ENCODE results near the gene PLEKHG2. TPM values are rescaled to one million over a fixed set of nuclear protein-coding genes. Genes with fewer than 3 reads are reported as not detected.

Gene PLEKHG2
- total RNA-seq, 1 donor, result 20.7 TPM

DNA sequence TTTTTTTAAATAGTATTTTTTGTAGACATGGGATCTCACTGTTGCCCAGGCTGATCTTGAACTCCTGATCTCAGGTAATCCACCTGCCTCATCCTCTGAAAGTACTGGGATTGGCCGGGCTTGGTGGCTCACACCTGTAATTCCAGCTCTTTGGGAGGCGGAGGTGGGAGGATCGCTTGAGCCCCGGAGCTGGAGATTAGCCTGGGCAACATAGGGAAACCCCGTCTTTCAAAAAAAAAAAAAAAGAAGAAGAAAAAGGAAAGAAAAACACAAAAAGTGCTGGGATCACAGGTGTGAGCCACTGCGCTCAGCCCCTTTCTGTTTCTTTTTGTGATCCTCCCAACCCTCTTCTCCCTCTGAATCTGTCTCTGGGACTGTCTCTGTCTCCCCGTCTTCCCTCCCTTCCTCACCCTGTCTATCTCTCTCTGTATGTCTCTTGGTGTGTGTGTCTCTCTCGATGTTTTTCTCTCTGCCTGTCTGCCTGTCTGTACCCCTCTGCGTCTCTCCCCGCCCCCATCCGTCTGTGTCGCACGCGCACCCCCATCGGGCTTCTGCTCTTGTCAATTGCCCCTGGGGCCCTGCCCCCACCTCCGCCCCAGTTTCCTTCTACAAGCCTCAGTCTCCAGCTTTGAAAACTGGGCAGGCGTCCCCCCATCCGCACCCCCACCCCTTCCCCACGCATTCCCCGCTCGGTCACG is 6.4 kb upstream of the PLEKHG2 start:
- peak; percentile 78 to 85 (median 84) for DNase-seq (ENCODE audit: low read depth in 2 of 3, low spot score in 2 of 3)

DNA sequence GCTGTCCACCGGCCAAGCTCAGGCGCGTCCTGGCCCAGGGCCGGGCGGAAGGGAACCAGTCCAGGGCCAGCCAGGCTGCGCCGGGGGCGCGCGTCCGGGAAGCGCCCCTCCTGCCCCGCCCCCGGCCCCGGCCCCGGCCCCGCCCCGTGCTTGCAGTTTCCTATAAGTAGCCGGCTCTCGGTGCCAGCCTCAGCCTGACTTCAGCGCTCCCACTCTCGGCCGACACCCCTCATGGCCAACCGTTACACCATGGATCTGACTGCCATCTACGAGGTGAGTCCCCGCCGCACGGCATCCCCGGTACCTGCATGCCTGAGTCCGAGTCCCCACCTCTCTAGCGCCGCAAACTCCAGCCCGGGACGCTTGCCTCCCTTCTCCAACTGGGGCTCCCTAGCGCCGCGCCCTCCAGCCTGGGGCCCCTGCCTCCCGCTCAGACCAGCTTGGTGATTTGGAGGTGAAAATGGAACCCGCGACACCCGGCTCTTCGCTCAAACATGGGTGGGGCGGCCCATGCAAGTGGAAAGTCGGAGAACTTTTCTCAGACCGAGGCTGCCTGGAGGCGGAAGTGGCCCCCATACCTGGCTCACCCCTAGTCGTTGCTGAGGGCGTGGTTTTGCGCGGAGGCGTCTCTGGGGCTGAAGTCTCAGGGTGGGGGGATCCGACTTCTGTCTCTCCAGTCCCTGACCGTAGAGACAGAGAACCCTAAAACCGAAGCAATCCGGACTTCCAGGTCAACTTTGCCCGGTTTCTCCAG is 5.6 kb upstream of the PLEKHG2 start, which contains the start of gene ZFP36:
ZFP36 (plus strand) TSS at position 192 of the 754 bp plus-strand sequence; CDS start at position 250, 58 bp downstream.
- peak; percentile 79 to 87 (median 86) for DNase-seq (ENCODE audit: low read depth in 2 of 3, low spot score in 2 of 3)

DNA sequence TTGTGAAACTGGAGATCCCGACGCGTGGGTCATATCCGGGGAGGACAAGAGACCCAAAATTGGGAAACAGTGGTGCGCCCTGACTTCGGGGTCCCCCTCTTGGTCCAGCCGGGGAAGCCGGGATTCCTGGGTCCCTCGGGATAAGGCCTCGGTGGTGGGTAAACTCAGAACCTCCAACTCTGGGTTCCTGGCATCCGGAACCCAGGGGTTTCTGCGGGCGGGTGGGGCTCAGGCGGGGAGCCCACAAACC is 5.1 kb upstream of the PLEKHG2 start:
- no peak for DNase-seq (ENCODE audit: low read depth in 2 of 3, low spot score in 2 of 3)

DNA sequence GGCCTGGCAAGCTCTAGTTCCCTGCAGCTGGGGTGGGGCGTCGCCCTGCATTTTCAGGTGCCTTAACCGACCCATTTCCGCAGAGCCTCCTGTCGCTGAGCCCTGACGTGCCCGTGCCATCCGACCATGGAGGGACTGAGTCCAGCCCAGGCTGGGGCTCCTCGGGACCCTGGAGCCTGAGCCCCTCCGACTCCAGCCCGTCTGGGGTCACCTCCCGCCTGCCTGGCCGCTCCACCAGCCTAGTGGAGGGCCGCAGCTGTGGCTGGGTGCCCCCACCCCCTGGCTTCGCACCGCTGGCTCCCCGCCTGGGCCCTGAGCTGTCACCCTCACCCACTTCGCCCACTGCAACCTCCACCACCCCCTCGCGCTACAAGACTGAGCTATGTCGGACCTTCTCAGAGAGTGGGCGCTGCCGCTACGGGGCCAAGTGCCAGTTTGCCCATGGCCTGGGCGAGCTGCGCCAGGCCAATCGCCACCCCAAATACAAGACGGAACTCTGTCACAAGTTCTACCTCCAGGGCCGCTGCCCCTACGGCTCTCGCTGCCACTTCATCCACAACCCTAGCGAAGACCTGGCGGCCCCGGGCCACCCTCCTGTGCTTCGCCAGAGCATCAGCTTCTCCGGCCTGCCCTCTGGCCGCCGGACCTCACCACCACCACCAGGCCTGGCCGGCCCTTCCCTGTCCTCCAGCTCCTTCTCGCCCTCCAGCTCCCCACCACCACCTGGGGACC is 4.6 kb upstream of the PLEKHG2 start:
- DNase-seq (ENCODE audit: low read depth in 2 of 3, low spot score in 2 of 3), result no peak

DNA sequence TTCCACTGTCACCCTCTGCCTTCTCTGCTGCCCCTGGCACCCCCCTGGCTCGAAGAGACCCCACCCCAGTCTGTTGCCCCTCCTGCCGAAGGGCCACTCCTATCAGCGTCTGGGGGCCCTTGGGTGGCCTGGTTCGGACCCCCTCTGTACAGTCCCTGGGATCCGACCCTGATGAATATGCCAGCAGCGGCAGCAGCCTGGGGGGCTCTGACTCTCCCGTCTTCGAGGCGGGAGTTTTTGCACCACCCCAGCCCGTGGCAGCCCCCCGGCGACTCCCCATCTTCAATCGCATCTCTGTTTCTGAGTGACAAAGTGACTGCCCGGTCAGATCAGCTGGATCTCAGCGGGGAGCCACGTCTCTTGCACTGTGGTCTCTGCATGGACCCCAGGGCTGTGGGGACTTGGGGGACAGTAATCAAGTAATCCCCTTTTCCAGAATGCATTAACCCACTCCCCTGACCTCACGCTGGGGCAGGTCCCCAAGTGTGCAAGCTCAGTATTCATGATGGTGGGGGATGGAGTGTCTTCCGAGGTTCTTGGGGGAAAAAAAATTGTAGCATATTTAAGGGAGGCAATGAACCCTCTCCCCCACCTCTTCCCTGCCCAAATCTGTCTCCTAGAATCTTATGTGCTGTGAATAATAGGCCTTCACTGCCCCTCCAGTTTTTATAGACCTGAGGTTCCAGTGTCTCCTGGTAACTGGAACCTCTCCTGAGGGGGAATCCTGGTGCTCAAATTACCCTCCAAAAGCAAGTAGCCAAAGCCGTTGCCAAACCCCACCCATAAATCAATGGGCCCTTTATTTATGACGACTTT is 3.9 kb upstream of the PLEKHG2 start:
- DNase-seq (ENCODE audit: low read depth in 2 of 3, low spot score in 2 of 3), result peak in 1 of 3 donors; percentile 47

DNA sequence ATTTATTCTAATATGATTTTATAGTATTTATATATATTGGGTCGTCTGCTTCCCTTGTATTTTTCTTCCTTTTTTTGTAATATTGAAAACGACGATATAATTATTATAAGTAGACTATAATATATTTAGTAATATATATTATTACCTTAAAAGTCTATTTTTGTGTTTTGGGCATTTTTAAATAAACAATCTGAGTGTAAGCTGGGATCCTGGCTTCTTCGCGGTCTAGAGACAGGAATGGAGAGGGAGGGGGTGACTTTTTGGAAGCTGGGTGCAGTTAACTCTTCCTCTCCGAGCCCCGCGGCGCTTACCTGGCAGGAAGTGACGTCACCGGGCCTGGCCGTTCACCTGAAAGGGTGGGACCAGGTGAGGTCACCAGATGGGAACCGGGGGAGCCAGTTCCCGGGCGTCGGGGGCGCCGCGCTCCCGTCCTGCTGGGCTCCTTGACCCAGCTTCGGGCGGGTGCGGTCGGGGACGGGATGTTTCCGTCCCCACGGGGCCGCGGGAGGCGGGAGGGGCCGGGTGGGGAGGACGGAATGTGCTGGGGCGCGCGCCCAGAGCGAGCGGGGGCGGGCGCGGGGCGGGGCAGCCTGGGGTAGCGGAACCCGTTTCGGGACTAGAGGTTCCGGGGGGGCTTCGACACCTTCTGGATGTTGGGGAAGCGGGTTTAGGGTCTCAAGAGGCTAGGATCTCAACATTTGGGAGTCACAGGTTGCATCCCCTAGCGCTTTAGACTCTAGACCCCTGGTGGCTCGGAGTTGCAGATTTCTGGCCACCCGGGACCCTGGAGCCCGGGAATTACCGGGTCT is 3.1 kb upstream of the PLEKHG2 start:
- DNase-seq (ENCODE audit: low read depth in 2 of 3, low spot score in 2 of 3), result peak; percentile 73 to 78 (median 77)

DNA sequence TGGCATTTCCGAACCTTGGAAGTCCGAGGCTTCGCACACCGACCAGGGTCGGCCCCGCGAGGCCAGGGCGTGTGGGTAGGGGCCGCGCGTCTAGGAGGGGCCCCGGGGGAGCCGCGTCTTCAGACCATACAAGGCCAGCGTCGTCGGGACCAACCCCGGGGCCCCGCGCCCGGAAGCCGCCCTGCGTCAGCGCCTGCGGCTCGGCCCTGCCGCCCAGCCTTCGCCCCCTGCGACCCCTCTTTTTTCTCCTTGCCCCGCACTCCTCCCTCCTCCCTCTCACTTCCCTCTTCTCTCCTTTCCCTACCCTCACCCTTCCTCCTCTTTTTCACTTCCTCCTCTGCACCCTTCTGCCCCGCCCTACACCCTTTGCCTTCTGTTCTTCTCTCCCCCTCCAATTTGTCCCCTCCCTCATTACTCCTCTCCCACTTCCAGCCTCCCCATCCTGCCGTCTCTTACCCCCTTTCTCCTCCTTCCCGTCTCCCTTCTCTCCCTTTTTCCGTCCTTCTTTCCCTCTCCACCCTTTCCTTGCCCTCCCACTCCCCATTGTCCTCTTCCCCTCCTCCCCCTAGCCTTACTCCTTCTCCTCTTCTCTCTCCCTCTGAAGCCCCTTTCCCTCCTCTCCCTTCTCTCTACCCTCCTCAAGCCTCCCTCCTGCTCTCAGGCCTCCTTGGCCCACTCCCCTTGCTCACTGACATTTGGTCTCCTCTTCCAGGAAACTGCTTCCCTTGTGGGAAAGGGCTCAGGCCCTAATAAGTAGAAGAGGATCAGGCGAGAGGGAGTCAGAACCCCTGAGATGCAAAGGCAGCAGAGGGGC is 2.2 kb upstream of the PLEKHG2 start:
- peak in 2 of 3 donors; percentile 64 to 78 for DNase-seq (ENCODE audit: low read depth in 2 of 3, low spot score in 2 of 3)

DNA sequence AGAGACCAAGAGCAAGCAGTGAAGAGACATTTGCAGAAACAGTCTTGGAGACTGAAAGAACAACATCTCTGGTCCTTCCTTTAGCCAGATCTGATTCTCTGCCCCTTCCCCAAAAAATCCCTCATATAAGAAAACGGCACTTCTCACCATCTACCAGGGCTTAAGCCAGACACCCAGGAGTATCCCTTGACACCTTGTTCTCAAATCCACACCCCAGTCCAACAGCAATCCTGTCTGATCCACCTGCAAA is 1.7 kb upstream of the PLEKHG2 start:
- DNase-seq (ENCODE audit: low read depth in 2 of 3, low spot score in 2 of 3), result no peak

DNA sequence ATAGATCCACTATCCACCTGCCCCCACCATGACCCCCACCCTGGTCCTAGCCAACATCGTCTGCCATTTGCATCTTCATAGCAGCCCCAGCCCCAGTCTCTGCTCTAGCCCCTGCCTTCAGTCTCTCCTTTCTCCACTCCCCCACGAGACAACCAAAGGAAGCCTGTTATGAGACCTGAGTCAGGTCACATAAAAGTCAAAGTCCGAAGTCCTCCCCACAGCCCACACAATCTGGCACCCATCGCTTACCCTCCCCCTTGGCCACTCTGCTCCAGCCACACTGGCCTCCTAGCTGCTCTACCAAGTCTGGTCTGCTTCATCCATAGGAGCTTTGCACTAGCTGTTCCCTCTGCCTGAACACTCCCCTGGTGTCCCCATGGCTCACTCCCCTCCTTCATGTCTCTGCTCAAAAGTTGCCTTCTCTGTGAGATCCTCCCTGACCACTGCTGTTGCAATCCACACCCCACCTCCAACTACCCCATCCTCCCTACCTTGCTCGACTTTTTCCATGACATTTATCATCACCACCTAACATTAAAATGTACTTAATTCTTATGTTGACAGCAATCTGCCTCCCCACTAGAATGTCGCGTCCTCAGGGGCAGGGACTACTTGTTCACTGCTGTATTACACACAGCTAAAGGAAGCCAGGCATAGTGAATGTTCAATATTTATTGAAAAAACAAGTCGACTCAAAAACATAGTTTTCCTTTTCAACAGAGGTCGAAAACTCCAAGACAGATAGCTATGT is 1.2 kb upstream of the PLEKHG2 start:
- DNase-seq (ENCODE audit: low read depth in 2 of 3, low spot score in 2 of 3), result no peak

DNA sequence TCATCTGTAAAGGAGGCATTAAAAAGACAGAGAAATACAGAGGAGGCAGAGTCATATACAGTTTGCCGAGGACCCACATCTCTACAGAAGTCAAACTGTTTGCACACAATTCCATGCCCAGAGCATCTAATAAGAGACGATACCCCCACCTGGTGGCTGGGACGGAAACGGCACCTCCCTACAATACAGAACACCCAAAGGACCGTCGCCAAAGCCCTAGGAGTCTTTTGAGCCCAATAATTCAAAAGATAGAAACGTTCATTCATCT is 703 bp upstream of the PLEKHG2 start:
- peak; percentile 84 to 97 (median 89) for DNase-seq (ENCODE audit: low read depth in 2 of 3, low spot score in 2 of 3)

DNA sequence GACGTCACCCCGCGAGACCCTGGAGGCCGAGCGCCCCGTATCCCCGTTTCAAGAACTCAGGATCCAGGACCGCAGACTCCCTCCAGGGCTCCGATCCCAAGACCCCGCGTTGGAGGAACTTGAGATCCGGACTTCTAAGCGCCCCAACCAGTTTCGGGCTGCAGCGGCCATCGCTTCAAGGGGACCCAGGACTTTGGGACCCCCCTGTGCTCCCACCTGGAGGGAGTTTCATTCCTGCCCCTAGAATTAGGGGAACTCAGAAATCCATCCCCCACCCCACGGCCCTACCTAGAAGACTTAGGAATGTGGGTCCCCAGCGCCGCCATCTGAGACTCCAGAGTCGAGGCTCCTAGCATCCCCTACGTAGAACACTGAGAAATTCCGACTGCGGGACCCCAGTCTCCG is 400 bp downstream of the PLEKHG2 start:
- DNase-seq (ENCODE audit: low read depth in 2 of 3, low spot score in 2 of 3), result no peak

DNA sequence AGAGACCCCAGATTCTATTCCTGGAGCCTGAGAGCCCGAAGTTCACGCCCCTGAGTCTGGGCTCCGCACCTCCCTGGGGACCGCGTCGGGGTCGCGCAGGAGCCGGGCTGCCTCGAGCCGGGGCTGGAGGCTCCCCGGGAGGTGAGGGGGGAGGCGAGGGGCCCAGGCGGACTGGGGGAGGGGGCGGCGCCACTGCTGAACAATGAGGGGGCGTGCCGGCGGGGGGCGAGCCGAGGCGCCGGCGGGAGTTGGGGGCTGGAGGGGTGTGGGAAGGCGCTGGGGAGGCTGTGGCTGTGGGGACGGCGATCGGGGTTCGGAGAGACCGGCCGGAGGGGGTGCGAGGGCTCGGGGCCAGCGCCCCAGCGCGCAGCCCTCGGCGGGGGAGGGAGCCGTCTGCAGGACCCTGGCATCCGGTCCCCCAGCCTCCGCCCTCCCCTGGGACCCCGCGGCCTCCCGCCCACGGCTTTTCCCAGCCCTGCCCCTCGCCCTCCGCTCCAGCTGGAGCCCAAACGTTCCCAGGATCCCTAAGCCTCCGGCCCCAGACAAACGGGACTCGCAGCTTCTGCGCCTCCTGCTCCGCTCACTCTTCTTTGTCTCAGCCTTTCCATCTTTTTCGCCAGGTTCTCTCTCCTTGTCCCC is 922 bp downstream of the PLEKHG2 start:
- DNase-seq (ENCODE audit: low read depth in 2 of 3, low spot score in 2 of 3), result peak in 1 of 3 donors; percentile 41

DNA sequence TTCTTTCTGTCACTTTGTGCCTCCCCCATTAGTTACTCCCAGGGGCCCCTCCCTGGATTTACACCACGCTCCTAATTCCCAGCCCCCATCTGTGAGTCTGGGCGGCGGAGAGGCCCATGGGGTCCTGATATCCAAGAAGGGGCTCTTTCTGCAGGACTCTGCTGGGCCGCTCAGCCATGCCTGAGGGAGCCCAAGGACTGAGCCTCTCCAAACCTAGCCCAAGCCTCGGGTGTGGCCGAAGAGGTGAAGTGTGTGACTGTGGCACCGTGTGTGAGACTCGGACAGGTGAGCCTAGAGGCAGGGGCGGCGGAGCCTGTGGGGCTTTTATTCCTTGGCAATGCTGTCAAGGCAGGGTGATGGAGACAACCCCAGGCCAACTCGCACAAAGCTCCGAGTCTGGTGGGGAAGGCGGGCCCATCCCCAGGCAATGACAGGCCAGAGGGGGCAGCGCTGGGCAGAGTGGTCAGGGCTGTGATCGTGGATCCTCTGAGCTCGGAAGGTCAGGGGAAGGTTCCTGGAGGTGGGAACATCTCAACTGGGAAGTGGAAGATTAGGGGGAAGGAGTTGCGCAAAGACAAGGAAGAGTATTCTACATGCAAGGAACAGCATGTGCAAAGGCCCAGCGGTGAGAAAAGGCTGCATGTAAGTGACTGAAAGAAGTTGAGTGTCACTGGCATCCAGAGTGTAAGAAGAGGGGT is 1.6 kb downstream of the PLEKHG2 start:
- no peak for DNase-seq (ENCODE audit: low read depth in 2 of 3, low spot score in 2 of 3)

DNA sequence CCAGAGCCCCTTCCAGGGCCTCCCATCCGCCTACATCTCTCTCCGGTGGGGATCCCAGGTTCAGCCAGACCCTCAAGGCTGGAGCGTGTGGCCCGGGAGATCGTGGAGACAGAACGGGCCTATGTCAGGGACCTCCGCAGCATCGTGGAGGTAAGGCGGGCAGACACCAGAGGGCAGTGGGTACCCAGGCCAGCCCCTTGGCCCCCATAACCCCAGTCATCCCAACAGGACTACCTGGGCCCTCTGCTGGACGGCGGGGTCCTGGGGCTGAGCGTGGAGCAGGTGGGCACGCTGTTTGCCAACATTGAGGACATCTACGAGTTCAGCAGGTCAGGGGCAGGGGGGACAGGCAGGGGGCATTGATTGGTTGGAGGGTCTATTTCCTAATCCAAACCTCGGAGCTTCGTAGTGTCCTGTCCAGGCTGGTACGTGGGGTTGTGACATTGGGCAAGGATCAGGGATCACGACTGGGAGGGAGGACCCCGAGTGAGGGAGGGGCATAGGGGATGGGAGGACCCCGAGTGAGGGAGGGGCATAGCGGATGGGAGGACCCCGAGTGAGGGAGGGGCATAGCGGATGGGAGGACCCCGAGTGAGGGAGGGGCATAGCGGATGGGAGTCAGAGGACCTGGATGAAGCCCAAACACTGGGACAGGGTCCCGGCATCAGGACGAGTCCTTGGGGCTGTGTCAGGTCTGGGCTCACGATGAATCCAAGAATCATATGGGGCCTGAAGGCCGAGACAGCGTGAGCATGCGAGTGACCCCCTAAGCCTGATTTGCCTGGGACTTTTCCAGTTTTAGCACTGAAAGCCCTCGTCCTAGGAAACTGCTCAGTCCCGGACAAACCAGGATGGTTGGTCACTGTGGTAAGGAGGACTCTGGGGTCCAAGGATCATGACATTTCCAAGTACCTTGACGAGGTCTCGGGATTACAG is 2.9 kb downstream of the PLEKHG2 start:
- DNase-seq (ENCODE audit: low read depth in 2 of 3, low spot score in 2 of 3), result no peak

DNA sequence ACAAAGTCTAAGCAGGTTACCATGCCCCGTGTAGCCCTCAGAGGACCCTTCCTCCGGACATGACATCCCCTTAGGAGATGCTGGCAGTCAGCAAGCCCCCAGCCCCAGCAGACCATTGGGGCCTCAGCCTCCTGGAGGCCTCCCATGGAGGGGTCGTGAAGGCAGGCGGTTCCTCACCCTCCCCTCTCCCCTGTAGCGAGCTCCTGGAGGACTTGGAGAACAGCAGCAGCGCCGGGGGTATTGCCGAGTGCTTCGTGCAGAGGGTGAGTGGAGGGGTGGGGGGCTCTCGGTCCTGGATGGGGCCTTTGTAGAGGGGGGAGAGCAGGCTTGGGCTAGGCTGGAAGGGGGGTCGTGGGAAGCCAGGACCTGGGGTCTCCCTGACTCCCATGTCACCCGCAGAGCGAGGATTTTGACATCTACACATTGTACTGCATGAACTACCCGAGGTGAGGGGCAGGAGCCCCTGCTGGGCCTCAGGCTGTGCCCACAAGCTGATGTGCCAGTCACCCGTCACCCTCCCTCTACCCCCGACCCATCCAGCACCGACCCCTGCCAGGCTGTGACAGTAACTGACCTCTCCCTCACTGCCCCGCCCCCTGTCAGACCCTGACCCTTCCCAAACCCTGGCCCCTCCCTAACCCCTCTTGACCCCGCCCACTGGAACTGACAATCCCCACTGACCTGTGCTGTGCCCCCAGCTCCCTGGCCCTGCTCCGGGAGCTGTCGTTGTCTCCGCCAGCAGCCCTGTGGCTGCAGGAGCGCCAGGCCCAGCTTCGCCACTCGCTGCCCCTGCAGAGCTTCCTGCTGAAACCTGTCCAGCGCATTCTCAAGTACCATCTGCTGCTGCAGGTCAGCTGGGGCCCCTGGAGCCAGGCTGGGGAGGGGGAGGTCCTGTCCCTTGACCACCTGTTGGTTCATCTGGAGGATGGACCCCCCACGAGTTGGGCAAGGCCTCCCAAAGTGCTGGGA is 4.0 kb downstream of the PLEKHG2 start:
- DNase-seq (ENCODE audit: low read depth in 2 of 3, low spot score in 2 of 3), result no peak
